Adipose tissue (tissue), 3 donors: ENCODE measurements around the gene GRIK2. TPM values are rescaled to one million over a fixed set of nuclear protein-coding genes. Genes with fewer than 3 reads are reported as not detected.

ENCODE experiments used
- H3K27ac ChIP-seq: one replicate; pipeline ENCODE4 v1.5.1; 2013; ENCODE audit warnings: low read depth, low read length
- WGBS, 3 donors: extraction: QIAGEN DNeasy Blood & Tissue Kit; methylation state at CpG; one replicate each; pipeline ENCODE4 v1.1.7; 2013; 5-methylcytosine and 5-hydroxymethylcytosine counted together
- polyA plus RNA-seq, 3 donors: library from polyadenylated mRNA; stranded (reverse); fragments of 200-250 nt; gene quantifications; one replicate each; pipeline ENCODE4 v1.2.3, GENCODE V29; 2013
- donor health status: healthy with polysubstance abuse.
- donor health status: Bipolar disorder and iron deficiency.
- donor health status: healthy.

GRIK2 gene
- polyA plus RNA-seq, 3 donors: 0.22 to 0.39 (median 0.22) TPM

- H3K27ac ChIP-seq: no peak overlapping the region
- WGBS, 3 donors: 88 to 91% (median 90%) methylated on average over 2 of the region's 2 CpGs
These were observed 268.8 kb downstream of the GRIK2 start for GRCh38 chr6:101662111-101662897.

DNA sequence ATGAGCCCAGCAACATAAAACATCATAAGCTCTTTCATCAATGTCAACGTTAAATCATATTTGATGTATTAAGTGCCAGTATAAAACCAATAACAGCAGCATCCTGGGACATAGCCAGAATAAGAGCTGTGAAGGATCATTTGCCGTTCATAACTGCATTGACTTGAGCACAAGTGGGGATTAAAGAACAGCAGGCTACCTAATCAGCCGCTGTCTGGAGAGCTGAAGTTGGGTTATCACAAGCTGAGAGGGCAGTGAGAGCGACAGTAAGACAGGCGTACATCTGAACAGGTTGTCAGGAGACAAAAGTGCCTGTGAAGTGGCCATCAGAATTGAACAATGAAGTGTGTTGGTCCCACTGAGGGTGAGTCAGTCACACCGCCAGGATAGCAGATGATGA is 269.6 kb downstream of the GRIK2 start:
- 56 to 70% (median 62%) methylated on average over 6 of the region's 6 CpGs for WGBS, 3 donors
- H3K27ac ChIP-seq: no peak overlapping the region

DNA sequence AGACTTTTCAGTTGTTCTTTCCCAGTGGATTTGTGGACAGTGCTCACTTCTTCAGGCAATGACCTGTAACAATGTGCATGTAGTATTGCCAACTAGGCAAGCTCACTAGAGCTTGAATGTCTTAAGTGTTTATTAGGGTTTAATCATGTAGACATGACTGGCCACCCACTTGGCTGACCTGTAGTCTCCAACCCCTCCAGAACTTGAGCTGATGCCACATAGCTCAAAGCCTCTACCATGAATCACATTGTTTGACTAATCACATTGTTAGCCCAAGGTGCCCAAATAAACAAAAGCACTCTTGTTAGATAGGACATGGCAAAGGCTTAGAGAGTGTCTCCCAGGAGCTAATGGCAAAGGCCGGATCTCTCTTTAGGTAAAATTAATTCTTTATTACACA is 272.7 kb downstream of the GRIK2 start:
- no peak overlapping the region for H3K27ac ChIP-seq
- 55 to 68% (median 62%) methylated on average over 1 of the region's 1 CpG for WGBS, 3 donors

DNA sequence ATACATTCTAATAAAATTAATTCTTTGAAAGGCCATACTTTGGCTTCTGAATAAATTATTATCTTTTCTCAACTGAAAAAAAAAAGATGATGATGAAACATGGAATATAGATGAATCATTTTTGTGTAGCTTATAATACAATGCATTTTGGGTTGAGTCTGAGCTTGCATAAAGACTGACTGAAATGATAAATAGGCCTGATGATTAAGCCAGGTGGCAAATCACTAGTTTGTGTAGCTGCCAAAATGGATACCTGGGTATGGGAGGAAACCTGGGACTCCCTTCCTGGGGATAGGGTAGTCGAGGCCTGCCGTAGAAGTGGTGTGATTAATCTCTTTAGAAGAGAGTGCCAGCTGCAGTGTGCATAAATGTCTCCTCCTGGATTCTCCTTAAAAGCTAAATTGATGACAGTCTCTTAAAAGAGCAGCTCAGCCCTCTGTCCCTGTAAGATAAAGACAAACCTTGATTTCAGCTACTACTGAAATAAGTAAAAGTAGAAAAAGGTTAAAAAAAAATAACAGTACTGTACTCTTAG is 275.1 kb downstream of the GRIK2 start:
- 21 to 51% (median 41%) methylated on average over 2 of the region's 2 CpGs for WGBS, 3 donors
- no peak overlapping the region for H3K27ac ChIP-seq

DNA sequence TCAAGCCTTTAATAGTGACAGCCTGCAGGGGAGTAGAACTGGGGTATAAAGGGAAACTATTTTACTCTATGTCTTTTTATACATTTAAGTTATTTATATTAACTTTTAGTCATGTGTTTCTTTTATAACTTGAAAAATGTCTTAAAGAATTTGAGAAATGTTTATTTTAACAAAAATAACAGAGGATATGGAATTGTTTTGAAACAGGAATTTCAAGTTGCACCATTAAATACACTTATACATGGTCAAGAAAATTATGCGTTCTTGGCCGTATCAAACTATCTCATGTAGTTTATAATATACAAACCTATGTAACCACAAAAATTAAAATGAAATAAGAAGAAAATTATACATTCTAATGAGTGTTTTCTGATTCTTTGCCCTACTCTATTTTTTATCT is 282.7 kb downstream of the GRIK2 start:
- no peak overlapping the region for H3K27ac ChIP-seq
- 79 to 90% (median 90%) methylated on average over 2 of the region's 2 CpGs for WGBS, 3 donors

DNA sequence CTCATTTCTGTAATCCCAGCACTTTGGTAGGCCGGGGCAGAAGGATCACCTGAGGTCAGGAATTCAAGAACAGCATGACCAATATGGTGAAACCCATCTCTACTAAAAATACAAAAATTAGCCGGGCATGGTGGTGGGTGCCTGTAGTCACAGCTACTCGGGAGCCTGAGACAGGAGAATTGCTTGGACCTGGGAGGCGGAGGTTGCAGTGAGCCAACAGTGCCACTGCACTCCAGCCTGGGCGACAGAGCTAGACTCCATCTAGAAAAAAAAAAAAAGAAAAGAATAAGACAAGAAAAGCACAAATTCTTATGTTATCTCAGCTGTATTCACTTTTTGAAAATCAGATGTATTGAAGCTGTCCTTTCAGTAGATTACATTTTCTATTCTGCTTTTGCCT is 289.4 kb downstream of the GRIK2 start:
- no peak overlapping the region for H3K27ac ChIP-seq
- 82 to 91% (median 82%) methylated on average over 5 of the region's 5 CpGs for WGBS, 3 donors

DNA sequence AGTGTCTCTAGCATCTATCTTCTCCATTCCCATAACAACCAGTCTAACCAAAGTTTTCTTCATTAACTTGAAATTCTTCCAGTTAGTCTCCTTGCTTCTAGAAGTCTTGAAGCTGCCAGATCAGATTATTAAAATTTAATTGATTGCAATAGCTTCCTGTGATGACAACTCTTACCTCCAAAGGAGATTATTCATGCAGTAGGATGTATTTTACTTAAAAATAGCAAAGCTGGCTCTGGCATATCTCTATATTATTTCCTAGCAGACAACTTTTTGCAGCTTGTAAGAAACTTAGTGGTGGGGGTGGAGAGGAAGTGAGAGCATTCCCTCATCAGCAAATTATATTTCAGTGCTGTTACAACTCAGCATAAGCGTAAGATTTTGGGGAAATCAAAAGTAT is 290.4 kb downstream of the GRIK2 start:
- H3K27ac ChIP-seq: no peak overlapping the region
- WGBS, 3 donors: 63 to 92% (median 73%) methylated on average over 1 of the region's 1 CpG

GRCh38 chr6:101686653-101687052 is 293.1 kb downstream of the GRIK2 start:
- WGBS, 3 donors: 34 to 83% (median 81%) methylated on average over 3 of the region's 3 CpGs
- no peak overlapping the region for H3K27ac ChIP-seq

- 72 to 78% (median 75%) methylated on average over 1 of the region's 1 CpG for WGBS, 3 donors
- no peak overlapping the region for H3K27ac ChIP-seq
These were observed 295.6 kb downstream of the GRIK2 start for GRCh38 chr6:101689156-101689555.

- WGBS, 3 donors: 56 to 84% (median 79%) methylated on average over 2 of the region's 2 CpGs
- no peak overlapping the region for H3K27ac ChIP-seq
These were observed 296.2 kb downstream of the GRIK2 start for GRCh38 chr6:101689695-101690094.

GRCh38 chr6:101700655-101701054 is 307.1 kb downstream of the GRIK2 start:
- no peak overlapping the region for H3K27ac ChIP-seq
- WGBS, 3 donors: 38 to 56% (median 51%) methylated on average over 3 of the region's 3 CpGs

- WGBS, 3 donors: 81 to 87% (median 82%) methylated on average over 2 of the region's 2 CpGs
- H3K27ac ChIP-seq: no peak overlapping the region
These were observed 309.8 kb downstream of the GRIK2 start for GRCh38 chr6:101703311-101703710.

DNA sequence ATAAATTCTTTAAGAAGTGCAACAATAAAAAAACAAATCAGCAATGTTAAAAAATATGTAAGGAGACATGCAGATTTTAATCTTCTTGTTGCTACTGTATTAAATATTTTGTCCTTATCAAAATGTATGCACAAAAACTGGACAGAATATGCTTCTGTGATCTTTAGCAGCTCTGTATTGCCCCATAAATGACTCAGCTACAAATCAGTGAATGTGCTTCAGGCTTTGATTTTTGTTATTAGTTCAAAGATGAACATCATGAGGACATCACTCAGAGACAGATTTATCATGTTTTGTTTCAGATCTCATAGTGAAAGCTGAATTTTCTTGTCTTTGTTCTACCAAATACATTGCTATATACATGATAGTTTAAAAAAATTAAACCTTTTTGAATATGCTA is 312.4 kb downstream of the GRIK2 start:
- H3K27ac ChIP-seq: no peak overlapping the region

- 62 to 72% (median 68%) methylated on average over 1 of the region's 1 CpG for WGBS, 3 donors
These were observed 313.1 kb downstream of the GRIK2 start for GRCh38 chr6:101706576-101706975.

DNA sequence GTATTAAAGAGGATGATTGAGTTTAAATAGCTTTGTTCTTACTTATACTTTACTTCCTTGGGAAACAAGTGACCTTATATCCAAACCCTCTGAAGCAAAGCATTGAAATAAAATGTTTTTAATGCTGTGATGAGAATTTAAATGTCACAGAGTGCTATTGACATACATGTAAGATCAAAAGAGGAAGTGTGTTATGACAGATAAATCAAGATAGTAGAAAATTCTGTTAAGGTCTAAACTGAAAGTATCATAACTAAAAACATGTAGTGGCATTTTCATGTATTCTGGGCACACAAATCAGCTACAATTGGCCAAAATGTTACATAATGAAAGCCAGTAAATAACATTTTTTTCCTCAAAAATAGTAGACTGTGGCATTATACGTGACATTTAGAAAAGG is 318.0 kb downstream of the GRIK2 start:
- 38 to 83% (median 47%) methylated on average over 1 of the region's 1 CpG for WGBS, 3 donors
- H3K27ac ChIP-seq: no peak overlapping the region

More at GRCh38 chr6:101706576-101706975, 313.1 kb downstream of the GRIK2 start:
- H3K27ac ChIP-seq: no peak overlapping the region

DNA sequence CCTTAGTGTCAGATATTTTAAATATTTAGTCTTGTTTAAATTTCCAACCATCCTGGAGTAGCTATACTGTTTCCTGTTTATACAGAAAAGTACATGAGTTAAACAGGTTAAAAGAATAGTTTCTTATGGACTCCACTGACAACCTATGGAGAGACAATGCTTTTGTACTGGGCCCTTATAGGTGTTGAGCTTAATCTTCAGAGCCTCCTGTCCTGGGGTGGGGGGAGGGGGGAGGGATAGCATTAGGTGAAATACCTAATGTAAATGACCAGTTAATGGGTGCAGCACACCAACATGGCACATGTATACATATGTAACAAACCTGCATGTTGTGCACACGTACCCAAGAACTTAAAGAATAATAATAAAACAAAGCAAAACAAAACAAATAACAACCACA is 322.9 kb downstream of the GRIK2 start:
- WGBS, 3 donors: 67 to 89% (median 85%) methylated on average over 1 of the region's 1 CpG
- no peak overlapping the region for H3K27ac ChIP-seq

GRCh38 chr6:101716810-101717209 is 323.3 kb downstream of the GRIK2 start:
- no peak overlapping the region for H3K27ac ChIP-seq

- H3K27ac ChIP-seq: no peak overlapping the region
- WGBS, 3 donors: 41 to 64% (median 64%) methylated on average over 1 of the region's 1 CpG
These were observed 326.0 kb downstream of the GRIK2 start for GRCh38 chr6:101719521-101719920.

DNA sequence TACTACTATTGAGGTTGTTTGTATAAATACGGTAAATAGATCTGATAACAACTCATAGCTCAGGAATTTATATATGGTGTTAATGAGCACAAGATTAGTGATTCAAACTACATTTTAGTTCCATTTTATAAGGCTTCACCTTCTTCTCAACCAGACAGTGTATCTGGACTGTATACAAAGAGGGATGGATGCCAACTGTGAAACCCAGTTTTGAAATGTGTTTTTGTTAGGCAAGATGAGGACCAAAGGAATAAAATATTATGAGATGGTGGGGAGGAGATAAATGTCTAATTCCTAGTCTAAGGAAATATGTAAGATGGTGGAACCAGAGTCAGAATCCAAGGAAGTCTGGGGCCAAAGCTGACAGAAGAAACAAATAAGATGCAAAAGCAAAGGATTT is 329.0 kb downstream of the GRIK2 start:
- H3K27ac ChIP-seq: no peak overlapping the region
- 85 to 90% (median 90%) methylated on average over 1 of the region's 1 CpG for WGBS, 3 donors

DNA sequence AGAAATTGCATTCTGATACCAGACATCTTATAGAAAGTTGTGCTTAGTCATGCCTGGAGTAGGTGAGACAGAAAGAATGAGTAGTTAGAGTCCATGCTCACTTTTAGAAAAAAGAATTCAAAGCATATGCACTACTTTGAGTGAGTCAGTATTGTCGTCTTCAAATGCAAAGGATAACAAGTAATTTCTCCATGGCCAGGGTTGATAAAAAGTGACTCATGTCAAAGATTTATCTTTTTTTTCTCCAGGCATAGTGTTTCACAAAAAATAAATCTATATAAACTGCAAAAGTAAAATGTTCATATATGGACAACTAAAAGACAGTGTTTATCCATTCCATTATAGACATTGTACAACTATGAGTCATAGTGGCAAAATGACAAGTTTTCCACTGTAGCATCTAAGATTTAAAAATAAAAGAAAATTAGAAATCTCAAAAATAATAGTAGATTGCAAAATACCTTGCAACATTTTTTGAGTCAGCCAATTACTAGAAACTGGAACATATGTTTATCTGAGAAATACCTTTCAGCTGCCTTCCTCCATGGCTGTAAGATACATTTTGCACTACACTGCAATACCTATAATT is 329.6 kb downstream of the GRIK2 start:
- H3K27ac ChIP-seq: no peak overlapping the region
- WGBS, 3 donors: 47 to 67% (median 56%) methylated on average over 1 of the region's 1 CpG
